ENCODE data around the gene SRC.

Gene SRC

DNA sequence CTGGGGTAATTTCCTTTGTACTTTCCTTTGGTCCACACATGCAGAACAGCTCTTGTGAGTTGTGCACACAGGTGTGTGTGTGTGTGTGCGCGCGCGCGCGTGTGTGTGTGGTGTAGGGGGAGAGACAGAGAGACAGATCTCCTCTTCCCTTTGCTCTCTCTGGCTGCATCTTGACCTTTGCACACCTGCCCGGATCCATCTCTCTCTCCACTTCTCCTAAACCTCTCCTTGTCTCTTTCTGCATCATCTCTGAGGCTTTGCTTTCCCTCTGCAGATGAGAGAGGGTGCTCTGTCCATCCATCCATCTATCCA lies 67.0 kb downstream of the SRC start:
- no peak for DNase-seq (ENCODE audit: low read depth in 2 of 2)

DNA sequence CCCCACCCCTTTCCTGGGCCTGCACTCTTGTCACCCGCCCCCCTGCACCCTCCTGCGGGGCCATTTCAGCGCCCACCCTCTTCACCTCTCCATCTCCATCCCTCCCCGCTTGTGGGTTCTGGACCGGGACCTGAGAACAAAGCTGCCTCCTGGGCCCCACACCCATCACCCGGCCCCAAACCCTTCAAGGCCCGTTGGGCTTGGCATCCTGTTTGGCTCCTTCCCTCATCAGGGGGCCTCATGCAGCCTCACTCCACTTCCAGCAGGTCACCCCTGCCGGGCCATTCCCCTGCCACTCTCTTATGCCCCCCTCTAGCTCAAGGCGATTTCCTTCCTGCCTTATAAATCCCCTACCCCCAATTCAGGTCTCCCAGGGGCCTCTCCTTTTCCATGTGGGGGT lies 67.4 kb downstream of the SRC start:
- no peak for DNase-seq (ENCODE audit: low read depth in 2 of 2)

DNA sequence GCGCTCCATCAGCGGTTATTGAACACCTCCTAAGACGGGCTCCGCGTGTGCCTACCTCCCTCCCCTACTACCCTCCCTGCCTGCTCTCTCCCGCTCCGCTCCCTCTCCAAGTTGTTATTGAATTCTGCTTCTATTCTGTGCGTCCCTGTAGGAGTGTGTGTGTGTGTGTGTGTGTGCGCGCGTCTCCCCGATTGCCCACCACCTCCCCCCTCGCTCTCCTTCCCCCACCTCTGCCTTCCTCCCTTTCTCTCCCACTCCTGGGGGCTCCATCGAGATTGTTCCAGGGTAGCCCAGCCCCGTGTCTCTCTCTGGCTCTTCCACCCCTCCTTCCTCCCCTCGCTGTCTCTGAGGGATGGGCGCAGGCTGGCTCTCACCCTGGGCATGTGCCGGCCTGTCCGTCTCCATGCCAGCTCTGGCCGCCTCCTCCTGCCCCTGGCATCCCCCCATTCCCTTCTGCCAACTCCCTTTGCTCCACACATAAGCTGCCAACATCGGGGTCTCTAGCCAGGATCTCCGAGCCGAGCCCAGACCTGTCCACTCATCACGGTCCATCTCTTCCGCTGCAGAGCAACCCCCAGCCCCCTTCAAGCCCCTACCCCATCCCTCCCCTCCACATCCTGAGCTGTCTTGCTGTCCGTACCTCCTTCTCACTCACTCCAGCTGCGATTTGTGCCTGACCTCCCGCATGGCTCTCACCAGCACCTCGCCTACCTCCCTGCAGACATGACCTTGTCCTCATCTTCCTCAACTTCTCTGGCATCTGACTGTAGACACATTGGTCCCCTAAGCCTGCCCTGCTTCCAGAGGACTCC lies 68.5 kb downstream of the SRC start:
- no peak for DNase-seq (ENCODE audit: low read depth in 2 of 2)

DNA sequence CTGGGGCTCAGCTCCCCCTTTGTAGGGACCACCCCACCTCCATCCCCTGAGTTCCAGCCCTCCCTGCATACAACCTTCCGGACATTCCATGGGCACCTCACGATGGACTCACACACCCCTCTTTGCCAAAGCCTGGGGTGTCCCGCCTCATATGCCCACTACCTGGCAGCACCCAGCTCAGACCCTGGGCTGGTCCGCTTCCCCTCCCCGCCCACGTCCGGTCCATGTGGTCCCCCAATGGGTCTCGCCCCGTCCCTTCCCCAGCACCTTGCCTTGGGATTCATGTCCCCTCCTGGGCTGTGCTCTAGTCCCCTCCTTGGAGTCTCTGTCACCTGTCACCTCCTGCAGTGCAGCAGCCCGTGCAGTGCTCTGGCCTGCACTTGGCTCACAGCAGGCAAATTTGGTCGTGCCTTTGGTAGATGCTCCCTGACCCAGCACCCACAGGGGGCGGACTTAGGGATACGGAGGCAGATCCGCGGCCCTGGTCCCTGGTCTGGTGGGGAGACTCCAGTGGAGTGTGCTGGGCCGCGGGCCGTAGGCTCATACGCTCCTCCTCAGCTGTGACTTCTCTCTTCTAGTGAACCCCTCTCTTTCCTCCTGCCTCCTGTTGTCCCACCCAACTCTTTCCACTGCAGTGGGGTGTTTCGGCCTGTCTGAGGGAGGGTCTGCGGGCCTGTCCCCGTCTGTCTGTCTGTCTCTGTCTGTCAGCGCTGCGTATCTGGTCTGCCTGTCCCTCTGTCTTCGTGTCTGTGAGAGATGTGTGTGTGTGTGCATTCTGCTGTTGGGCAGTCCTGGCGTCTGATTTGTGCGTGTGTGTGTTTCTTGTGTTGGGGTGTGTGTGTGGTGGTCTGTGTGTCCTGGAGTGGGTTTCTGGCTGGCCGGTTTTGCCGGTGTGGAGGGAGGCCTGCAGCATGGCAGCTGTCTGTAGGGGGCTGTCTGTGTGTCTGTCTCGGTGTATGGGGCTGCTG lies 69.5 kb downstream of the SRC start:
- DNase-seq (ENCODE audit: low read depth in 2 of 2): no peak

DNA sequence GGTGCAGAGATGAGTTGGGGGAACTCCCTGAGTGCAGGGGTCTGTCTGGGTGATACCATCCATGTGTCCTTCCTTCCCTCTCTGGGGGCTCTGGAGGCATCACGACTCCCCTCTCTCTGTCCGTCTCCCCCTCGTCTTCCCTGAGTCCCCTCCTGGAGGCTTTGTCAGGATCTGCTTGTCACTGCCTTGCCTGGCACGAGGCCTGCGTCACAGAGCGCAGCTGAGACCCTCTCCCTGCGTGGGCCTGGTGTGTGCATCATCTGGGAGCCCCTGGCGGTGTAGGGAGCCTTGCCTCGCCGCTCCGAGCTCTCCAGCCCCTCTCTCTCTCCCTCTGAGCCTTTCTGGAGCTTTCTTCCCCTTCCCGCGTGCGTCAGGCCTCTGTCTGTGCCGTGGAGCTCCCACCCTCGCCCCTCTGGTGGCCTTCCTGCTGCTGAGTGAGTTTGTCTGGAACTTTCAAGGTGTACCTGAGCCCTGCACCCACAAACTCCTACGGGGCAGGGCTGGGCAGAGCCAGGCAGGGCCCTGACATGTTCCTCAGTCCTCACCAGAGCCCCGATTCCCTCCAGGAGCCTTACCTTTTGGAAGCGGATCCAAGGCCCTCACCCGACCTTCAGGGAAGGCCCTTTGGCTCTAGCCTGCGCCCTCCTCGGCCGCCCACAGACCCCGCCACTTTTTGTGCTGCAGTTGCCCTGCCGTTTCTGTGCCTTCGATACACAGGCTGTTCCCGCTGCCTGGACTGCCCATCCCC lies 70.3 kb downstream of the SRC start:
- no peak for DNase-seq (ENCODE audit: low read depth in 2 of 2)

DNA sequence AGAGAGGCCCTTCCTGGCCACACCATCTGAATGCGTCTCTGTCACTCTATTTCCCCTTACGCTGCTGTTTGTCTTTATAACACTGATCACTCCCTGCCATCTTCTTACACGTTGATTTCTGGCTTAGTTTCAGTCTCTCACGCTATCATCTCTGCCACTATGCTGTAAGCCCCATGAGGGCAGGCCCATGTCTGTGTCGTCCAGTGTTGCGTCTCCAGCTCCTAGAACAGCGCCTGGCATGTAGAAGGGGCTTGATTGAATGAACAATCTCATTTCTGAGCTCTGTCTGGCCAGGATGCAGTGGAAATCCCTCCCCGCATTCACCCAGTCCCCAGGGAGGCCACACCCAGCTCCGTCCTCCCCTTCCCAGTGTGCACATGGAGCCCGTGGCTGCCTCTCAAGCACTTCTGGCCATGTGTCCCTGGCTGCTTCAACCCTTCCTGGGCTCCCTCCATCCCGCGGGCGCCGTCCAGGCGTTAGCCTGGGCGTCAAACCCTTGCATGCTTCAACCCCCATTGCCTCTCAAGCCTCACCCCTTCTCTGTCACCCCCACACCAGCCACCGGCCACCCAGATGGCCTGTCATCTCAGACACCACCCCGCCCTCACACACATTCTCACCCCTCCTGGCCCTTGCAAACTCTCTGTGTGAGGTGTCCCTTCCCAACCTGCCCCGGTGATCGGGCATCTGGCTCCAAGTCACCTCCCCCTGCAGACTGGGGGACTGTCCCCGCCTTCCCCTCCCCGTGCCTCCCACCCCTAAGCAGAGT lies 71.1 kb downstream of the SRC start:
- DNase-seq (ENCODE audit: low read depth in 2 of 2): no peak

DNA sequence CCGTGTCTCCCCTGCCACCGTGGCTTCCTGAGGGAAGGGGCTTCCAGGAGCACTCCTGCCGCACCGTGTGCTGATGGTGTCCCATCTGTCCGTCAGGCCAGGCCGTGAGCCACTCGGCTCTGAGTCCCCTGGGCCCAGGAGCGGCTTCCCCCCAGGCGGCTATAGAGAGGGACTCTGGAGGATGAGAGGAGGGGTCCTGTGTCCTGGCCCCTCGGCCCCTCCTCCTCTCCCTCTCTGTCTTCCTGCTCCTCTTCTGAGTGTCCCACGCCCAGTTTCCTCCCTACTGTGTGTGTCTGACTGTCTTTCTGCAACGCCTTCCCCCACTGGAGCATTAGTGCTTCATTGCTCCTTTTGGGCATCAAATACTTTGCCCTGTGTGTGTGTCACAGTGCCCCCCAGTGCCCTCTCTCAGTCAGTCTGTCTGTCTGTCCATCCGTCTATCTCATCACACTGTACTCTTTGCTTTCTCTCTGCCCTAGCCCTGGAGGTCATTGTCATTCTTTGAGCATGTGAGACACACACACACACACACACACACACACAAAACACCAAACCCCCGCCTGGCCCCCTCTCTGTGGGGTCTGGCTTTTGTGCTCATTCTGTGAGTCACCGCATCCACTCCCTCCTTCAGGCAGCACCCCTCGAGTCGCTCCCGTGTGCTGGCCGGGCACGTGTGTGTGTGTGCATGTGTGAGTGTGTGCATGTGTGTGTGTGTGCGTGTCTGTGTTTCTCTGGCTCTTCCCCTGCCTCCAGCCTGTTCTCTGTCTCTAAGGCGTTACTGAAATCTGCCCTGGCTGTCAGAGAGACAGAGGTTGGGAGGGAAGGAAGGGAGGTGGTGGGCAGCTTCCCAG lies 71.9 kb downstream of the SRC start:
- DNase-seq (ENCODE audit: low read depth in 2 of 2): no peak

DNA sequence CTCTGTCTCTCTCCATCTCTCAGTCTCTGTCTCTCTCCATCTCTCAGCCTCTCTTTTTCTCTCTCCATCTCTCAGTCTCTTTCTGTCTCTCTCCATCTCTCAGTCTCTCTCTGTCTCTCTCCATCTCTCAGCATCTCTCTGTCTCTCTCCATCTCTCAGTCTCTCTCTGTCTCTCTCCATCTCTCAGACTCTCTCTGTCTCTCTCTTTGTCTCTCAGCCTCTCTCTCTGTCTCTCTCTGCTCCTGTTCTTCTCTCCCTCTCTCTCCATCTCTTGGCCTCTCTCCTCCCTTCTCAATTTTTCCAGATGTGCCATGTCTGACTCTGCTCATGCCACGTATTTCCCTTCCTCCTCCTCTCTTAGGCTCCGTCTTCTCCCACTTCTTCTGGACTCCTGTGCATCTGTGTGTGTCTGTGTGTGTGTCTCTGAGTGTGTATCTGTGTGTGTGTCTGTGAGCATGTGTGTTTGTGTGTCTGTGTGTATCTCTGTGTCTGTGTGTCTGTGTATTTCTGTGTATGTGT lies 72.7 kb downstream of the SRC start:
- no peak for DNase-seq (ENCODE audit: low read depth in 2 of 2)

DNA sequence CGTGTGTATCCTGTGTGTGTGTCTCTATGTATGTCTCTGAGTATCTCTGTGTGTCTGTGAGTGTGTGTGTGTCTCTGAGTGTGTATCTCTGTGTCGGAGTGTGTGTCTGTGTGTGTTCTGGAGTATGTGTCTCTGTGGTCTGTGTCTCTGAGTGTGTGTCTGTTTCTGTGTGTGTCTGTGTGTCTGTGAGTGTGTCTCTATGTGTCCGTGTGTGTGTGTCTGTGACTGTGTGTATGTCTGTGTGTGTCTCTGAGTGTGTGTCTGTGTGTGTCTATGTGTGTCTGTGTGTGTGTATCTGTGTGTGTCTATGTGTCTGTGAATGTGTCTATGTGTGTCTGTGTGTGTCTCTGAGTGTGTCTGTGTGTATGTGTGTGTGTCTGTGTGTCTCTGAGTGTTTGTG lies 73.4 kb downstream of the SRC start:
- DNase-seq (ENCODE audit: low read depth in 2 of 2): no peak

DNA sequence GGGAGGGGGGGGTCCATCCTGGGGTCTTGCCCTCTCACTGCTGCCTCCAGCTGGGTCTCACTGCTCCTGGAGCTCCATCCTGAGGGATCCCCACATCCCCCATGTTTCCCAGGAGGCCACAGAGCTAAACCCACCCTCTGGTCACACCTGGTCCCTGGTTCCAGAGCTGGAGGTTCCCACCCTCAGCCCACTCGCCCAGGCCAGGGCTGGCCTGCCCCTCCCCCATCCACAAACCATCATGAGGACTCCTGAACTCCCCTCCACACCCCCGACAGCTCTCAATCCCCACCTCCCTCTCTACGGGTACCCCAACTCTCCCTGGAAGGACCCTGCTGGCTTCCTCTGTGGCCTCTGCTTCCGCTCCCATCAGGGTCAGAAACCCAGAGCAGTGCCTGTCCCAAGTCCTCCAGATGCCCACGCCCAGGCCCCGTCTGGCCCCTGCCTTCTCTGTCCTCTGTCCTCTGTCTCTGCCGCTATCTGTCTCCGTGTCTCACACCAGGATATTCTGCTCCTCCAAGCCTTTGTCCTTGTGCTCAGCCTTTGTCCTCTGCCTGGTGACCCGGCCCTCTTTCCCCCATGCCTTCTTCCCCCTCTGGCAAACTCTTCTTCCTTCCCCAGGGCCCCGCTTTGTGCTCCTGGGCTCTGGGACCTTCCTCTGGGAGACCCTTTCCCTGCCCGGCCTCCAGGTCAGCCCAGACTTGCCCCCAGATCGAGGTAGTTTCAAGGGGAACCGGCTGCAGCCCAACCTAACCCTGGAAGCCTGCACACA lies 74.0 kb downstream of the SRC start:
- no peak for DNase-seq (ENCODE audit: low read depth in 2 of 2)

DNA sequence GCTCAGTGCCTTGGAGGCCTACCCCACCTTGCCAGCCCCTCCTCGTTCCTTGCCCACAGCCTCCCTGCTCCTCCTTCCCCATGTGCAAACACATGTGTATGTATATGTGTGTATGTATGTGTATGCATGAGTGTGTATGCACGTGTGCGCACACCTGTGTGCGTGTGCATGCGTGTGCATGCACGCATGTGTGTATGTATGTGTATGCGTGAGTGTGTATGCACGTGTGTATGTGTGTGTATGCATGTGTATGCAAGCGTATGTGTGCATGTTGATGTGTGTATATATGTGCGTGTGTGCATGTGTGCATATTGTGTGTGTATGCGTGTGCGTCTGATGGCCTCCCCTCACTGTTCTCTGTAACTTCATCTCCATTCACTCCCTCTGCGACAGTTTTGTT lies 74.7 kb downstream of the SRC start:
- DNase-seq (ENCODE audit: low read depth in 2 of 2): no peak

DNA sequence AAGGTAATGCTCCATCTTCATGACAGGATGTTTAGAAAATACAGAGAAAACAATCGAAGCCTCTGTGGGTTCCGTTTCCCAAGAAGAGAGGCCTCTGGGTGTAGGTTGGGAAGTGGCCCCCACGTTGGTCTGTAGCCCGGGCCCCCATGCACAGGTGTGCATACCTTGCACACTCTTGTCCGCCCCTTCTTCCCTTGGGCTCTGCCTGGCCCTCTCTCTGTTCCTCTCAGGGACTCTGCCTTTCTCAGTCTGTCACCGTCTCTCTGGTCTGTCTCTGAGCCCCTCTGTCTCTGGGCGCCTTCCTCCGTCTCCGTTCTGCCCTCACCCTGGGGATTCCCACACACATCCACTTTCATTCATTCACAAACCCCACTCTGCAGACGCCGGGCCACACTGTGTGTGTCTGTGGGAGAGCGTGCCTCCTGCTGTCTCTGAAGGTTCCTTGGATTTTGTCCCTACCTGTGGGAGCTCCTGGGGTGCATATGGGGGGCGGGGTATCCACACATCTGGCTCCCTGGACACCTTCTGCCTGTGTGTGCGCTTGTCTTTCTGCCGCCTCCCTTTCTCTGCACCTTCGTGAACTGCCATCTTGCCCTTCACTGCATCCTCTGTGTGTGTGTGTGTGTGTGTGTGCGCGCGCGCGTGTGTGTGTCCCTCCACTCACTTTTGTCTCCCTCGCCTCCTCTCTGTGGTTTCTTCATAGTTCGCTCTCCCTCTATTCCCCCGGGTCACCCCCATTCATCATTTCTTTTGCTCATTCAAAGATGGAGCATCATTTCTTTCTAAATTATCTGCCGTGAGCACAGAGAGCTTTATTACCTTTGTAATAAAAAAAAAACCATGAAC lies 75.3 kb downstream of the SRC start:
- DNase-seq (ENCODE audit: low read depth in 2 of 2): no peak

DNA sequence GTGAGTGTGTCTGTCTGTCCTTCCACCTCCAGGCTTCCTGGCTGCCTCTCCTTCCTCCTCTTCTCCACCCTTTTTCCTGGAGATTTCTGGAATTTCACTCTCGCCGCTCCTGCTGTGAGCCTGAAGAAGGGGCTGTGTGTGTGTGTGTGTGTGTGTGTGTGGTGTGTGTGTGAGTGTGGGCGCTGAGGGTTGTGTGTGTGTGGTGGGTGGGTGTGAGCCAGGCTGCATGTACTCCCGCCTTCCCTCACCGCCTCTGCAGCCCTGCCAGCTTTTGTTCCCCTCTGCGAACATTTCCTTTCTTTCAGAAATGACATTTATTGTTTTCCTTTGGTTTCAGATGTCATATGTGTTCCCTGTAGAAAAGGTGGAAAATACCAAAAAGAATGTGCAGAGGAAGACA lies 76.0 kb downstream of the SRC start:
- no peak for DNase-seq (ENCODE audit: low read depth in 2 of 2)

DNA sequence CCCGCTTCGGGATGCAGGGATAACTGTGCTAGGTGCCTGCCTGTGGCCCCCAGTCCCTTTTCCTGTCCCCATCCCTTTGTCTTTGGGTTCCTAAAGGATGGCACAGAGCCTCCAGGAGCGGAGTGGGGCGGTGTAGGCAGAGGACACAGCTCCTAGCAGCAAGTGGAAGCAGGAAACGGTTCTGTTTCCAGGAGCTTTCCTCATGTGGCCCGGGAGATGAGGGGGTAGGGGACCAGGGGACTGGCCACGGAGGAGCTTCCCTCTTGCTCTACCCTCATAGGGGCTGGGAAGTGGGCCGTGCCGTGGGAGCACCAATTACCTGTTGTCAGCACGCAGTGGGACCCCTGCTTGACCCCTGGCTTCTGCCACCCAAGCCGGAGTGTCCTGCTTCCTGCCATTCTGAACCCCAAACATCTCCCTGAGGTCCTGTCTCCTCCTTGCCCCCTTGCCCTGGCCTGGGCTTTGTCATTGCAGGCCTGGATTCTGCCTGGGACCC lies 76.9 kb downstream of the SRC start:
- no peak for DNase-seq (ENCODE audit: low read depth in 2 of 2)

DNA sequence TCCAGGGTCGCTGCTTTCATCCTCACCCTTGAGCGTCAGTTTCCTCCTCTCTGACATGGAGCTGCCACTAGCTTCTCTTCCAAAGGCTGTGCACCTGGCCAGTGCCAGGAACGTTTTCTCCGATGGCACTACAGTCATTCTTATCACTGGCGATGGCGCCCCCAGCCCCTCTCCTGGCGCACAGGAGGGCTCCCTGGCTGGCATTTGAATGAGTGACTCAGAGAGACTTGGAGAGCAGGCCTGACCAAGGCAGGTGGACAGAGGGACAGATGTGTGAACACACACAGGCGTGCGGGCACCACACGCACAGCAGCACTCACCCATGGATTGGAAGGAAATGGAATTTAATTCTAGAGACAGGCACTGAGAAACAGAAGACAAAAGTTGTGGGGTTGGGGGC lies 77.6 kb downstream of the SRC start:
- DNase-seq (ENCODE audit: low read depth in 2 of 2): no peak

DNA sequence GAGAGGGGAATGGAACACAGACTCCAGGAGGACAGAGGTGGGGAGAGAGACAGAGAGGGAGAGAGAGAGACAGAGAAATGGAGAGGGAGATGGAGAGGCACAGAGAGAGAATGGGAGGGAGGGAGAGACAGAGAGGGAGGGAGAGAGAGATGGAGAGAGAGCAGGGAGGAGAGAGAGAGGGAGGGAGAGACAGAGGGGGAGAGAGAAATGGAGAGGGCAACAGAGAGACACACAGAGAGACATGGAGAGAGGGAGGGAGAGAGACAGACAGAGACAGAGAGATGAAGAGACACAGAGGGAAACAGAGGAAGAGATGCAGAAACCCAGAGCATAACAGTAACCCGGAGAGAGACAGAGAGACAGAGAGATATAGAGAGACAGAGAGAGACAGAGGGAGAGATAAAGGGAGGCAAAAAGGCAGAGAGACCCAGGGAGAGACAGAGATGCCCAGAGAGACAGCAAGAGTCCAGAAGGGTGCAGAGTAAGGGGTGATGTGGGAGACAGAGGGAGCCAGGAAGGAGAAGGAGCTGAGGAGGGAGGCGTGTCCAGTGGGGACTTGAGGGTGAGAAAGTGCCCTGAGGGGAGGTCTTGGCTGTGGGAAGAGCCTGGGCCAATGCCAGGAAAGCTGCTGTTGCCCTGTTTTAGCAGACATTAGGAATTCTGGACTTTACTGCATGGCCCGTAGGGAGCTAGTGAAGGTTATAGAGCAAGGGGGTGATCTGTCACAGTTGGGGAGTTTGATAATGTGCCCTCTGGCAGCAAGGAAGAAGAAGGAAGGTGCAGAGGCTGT lies 78.3 kb downstream of the SRC start:
- DNase-seq (ENCODE audit: low read depth in 2 of 2): no peak

DNA sequence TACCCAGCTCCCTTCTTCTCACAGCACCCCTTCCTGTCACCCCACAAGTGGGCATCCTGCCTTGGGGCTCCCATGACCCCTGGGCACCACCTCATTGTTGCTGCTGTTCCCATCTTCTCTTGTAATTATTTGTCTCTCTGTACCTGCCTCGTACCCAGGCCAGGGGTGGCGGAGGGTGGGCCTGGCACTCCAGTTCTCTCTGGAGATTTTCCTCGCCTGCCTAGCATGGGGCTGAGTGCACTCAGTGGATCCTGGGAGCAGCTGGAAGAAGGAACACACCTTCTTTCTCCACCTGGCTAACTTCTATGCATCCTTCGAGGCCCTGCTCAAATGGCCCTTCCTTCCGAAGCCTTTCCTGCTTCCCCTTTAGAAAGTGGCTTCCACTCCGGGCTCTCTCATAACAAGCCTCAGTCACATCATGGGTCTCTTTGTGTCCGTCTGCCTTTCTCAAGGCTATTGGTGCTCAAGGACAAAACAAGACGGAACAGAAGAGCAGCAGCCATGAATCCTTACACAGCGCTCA lies 79.2 kb downstream of the SRC start:
- no peak for DNase-seq (ENCODE audit: low read depth in 2 of 2)

DNA sequence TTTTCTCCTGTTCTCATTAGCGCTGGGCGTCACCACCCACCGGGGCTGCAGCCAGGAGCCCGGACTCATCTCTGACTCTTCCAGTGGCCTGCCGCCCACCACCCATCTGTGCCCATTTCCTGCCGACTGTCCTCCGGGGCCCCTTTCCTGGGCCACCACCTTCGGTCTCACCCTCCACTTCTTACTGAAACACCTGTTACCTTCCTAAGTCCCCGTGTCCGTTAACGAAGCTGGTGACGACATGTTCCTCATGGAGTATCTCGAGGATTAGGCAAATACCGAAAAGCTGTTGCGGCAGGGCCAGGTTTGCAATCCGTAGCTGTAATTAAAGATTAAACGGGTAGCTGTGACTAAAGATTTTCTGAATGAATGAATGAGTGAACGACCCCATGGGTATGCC lies 80.2 kb downstream of the SRC start:
- DNase-seq (ENCODE audit: low read depth in 2 of 2): no peak
